CD4-positive, alpha-beta T cell treated with Interleukin-2 at 100 ng/mL for 4 hours (primary cell): Measurements from ENCODE around the gene SHISAL2A.

ENCODE experiments used
- DNase-seq: peaks from one replicate; pipeline ENCODE4 v3.0.0-alpha.2; 2020; ENCODE audit warnings: low spot score

Gene SHISAL2A

GRCh38 chr1:52621950-52622349 lies 11.0 kb upstream of the SHISAL2A start:
- no peak for DNase-seq

- no peak for DNase-seq
Measured at GRCh38 chr1:52623812-52624211, 9.2 kb upstream of the SHISAL2A start.

- no peak for DNase-seq
Measured at GRCh38 chr1:52627028-52627427, 5.9 kb upstream of the SHISAL2A start.

- DNase-seq = no peak
Measured at GRCh38 chr1:52628614-52629324, 4.2 kb upstream of the SHISAL2A start.

GRCh38 chr1:52629325-52629643 lies 3.7 kb upstream of the SHISAL2A start:
- no peak for DNase-seq

- no peak for DNase-seq
Measured at GRCh38 chr1:52629667-52630066, 3.3 kb upstream of the SHISAL2A start.

- DNase-seq = no peak
Measured at GRCh38 chr1:52631759-52632331, 1.1 kb upstream of the SHISAL2A start.

GRCh38 chr1:52633291-52633754 lies 355 bp downstream of the SHISAL2A start:
- DNase-seq = peak; percentile 31

GRCh38 chr1:52634111-52634510 lies 1.1 kb downstream of the SHISAL2A start:
- DNase-seq = peak; percentile 27

- DNase-seq = peak; percentile 51
Measured at GRCh38 chr1:52635321-52636089, 2.5 kb downstream of the SHISAL2A start.

GRCh38 chr1:52636721-52637695 lies 4.0 kb downstream of the SHISAL2A start:
- peak; percentile 86 for DNase-seq

- no peak for DNase-seq
Measured at GRCh38 chr1:52637946-52638345, 5.0 kb downstream of the SHISAL2A start.

- no peak for DNase-seq
Measured at GRCh38 chr1:52640697-52641096, 7.7 kb downstream of the SHISAL2A start.

- DNase-seq = no peak
Measured at GRCh38 chr1:52641307-52641706, 8.3 kb downstream of the SHISAL2A start.

GRCh38 chr1:52645261-52645660 lies 12.3 kb downstream of the SHISAL2A start:
- DNase-seq = no peak

GRCh38 chr1:52651904-52652303 lies 18.9 kb downstream of the SHISAL2A start:
- no peak for DNase-seq

GRCh38 chr1:52653207-52653849 lies 20.4 kb downstream of the SHISAL2A start:
- no peak for DNase-seq

GRCh38 chr1:52654063-52654462 lies 21.1 kb downstream of the SHISAL2A start:
- DNase-seq = no peak

- no peak for DNase-seq
Measured at GRCh38 chr1:52657702-52658101, 24.7 kb downstream of the SHISAL2A start.

GRCh38 chr1:52658795-52659194 lies 25.8 kb downstream of the SHISAL2A start:
- DNase-seq = peak; percentile 43

GRCh38 chr1:52659356-52659755 lies 26.4 kb downstream of the SHISAL2A start:
- peak; percentile 13 for DNase-seq
